ENCODE results near the gene ABI1. TPM values are rescaled to one million over a fixed set of nuclear protein-coding genes. Genes with fewer than 3 reads are reported as not detected.

The ABI1 gene
- total RNA-seq, 1 experiment from 2014 or later = 33.9 TPM

GRCh38 chr10:26738301-26738911 lies 122.4 kb downstream of the ABI1 start:
- peaks cover 16% of the 10 kb centered on the region for H3K4me1 Mint-ChIP-seq
- TF ChIP-seq SMAD3 (CRISPR knock-in tag; IDR thresholded peaks at IDR 0.05; ENCODE audit: borderline replicate concordance) (no peak), ZBTB21 (CRISPR knock-in tag; IDR thresholded peaks at IDR 0.05; ENCODE audit: borderline replicate concordance) (no peak), ZNF416 (CRISPR knock-in tag; IDR thresholded peaks at IDR 0.05) (no peak), FOXP1 (CRISPR knock-in tag; IDR thresholded peaks at IDR 0.05; ENCODE audit: borderline replicate concordance) (no peak), MXD4 (CRISPR knock-in tag; IDR thresholded peaks at IDR 0.05; ENCODE audit: borderline replicate concordance) (no peak), ZNF532 (CRISPR knock-in tag; IDR thresholded peaks at IDR 0.05; ENCODE audit: borderline replicate concordance) (no peak), ZNF671 (CRISPR knock-in tag; IDR thresholded peaks at IDR 0.05) (no peak), KAT7 (CRISPR knock-in tag; IDR thresholded peaks at IDR 0.05; ENCODE audit: borderline replicate concordance) (no peak), GABPB1 (CRISPR knock-in tag; IDR thresholded peaks at IDR 0.05) (no peak)
- TF ChIP-seq, protein P1, sequence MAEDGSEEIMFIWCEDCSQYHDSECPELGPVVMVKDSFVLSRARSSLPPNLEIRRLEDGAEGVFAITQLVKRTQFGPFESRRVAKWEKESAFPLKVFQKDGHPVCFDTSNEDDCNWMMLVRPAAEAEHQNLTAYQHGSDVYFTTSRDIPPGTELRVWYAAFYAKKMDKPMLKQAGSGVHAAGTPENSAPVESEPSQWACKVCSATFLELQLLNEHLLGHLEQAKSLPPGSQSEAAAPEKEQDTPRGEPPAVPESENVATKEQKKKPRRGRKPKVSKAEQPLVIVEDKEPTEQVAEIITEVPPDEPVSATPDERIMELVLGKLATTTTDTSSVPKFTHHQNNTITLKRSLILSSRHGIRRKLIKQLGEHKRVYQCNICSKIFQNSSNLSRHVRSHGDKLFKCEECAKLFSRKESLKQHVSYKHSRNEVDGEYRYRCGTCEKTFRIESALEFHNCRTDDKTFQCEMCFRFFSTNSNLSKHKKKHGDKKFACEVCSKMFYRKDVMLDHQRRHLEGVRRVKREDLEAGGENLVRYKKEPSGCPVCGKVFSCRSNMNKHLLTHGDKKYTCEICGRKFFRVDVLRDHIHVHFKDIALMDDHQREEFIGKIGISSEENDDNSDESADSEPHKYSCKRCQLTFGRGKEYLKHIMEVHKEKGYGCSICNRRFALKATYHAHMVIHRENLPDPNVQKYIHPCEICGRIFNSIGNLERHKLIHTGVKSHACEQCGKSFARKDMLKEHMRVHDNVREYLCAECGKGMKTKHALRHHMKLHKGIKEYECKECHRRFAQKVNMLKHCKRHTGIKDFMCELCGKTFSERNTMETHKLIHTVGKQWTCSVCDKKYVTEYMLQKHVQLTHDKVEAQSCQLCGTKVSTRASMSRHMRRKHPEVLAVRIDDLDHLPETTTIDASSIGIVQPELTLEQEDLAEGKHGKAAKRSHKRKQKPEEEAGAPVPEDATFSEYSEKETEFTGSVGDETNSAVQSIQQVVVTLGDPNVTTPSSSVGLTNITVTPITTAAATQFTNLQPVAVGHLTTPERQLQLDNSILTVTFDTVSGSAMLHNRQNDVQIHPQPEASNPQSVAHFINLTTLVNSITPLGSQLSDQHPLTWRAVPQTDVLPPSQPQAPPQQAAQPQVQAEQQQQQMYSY (CRISPR knock-in tag; IDR thresholded peaks at IDR 0.05) = no peak
- TF ChIP-seq, protein P2, sequence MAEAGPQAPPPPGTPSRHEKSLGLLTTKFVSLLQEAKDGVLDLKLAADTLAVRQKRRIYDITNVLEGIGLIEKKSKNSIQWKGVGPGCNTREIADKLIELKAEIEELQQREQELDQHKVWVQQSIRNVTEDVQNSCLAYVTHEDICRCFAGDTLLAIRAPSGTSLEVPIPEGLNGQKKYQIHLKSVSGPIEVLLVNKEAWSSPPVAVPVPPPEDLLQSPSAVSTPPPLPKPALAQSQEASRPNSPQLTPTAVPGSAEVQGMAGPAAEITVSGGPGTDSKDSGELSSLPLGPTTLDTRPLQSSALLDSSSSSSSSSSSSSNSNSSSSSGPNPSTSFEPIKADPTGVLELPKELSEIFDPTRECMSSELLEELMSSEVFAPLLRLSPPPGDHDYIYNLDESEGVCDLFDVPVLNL (CRISPR knock-in tag; IDR thresholded peaks at IDR 0.05; ENCODE audit: borderline replicate concordance, low read depth) = no peak
- TF ChIP-seq, protein P3, sequence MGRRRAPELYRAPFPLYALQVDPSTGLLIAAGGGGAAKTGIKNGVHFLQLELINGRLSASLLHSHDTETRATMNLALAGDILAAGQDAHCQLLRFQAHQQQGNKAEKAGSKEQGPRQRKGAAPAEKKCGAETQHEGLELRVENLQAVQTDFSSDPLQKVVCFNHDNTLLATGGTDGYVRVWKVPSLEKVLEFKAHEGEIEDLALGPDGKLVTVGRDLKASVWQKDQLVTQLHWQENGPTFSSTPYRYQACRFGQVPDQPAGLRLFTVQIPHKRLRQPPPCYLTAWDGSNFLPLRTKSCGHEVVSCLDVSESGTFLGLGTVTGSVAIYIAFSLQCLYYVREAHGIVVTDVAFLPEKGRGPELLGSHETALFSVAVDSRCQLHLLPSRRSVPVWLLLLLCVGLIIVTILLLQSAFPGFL (CRISPR knock-in tag; IDR thresholded peaks at IDR 0.05; ENCODE audit: borderline replicate concordance) = no peak
- no peak for DNase-seq (ENCODE audit: low spot score)
- H3K4me3 Mint-ChIP-seq = no peak overlapping the region
- H3K9me3 Mint-ChIP-seq = no peaks in the 10 kb centered on the region
- CTCF ChIA-PET = no interaction called here
- no peaks in the 10 kb centered on the region for H3K27me3 Mint-ChIP-seq (ENCODE audit: low read depth)
- H3K27ac Mint-ChIP-seq = no peak overlapping the region
- ATAC-seq = no peak
- POLR2A ChIA-PET = no interaction called here
- H3K36me3 Mint-ChIP-seq = peaks cover 69% of the 10 kb centered on the region

DNA sequence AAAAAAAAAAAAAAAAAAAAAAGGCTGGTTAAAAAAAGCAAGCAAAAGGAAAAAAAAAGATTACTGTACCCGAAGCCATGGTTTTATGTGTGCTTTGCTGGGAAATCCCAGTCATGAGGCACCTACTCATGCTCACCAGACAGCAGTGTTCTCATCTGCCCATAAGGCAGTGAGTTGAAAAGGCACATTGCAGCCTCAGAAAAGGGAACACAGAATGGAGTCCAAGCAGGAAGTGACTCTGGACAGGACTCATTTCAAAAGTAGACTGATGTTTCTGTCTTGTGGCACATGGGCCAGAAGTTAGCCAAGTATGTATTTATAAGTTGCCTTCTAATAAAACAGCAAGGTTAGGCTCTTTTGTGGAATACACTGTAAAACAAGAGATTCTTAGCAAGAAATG lies 123.0 kb downstream of the ABI1 start:
- H3K4me1 Mint-ChIP-seq = peaks cover 12% of the 10 kb centered on the region
- TF ChIP-seq FOXP4 (CRISPR knock-in tag; IDR thresholded peaks at IDR 0.05) (no peak), MYBL2 (CRISPR knock-in tag; IDR thresholded peaks at IDR 0.05) (no peak), SP1 (CRISPR knock-in tag; conservative IDR thresholded peaks at IDR 0.05) (no peak), ZNF219 (CRISPR knock-in tag; IDR thresholded peaks at IDR 0.05; ENCODE audit: borderline replicate concordance) (no peak)
- no peak for DNase-seq (ENCODE audit: low spot score)
- no peaks in the 10 kb centered on the region for H3K27me3 Mint-ChIP-seq (ENCODE audit: low read depth)
- H3K36me3 Mint-ChIP-seq = peaks cover 68% of the 10 kb centered on the region
- no peak overlapping the region for H3K4me3 Mint-ChIP-seq
- H3K9me3 Mint-ChIP-seq = no peaks in the 10 kb centered on the region
- ChIA-PET POLR2A (no interaction called here), CTCF (no interaction called here)
- no peak for ATAC-seq
- no peak overlapping the region for H3K27ac Mint-ChIP-seq
